SJCRH30 (cell line): ENCODE results near the gene LAIR2. TPM values are rescaled to one million over a fixed set of nuclear protein-coding genes. Genes with fewer than 3 reads are reported as not detected.
"Not testable (repeated sequence)": the region's sequence is repeated elsewhere in the genome, so short reads cannot be mapped to it uniquely, and the experiment has no call there.

Experiments used
- DNase-seq, 2 experiments: peaks; one replicate each; pipeline ENCODE4 v3.0.0-alpha.2; 2015 to 2020
- H3K27ac ChIP-seq: fragments of 250-450 bp; sonication (Bioruptor Pico); 2 replicates; pipeline ENCODE4 v1.5.1; 2020; ENCODE audit warnings: mild to moderate bottlenecking, moderate library complexity
- H3K27me3 ChIP-seq: fragments of 250-450 bp; sonication (Bioruptor Pico); 2 replicates; pipeline ENCODE4 v1.5.1; 2020; ENCODE audit warnings: mild to moderate bottlenecking, moderate library complexity
- H3K36me3 ChIP-seq: fragments of 250-450 bp; sonication (Bioruptor Pico); 2 replicates; pipeline ENCODE4 v1.5.1; 2020; ENCODE audit warnings: mild to moderate bottlenecking, moderate library complexity
- H3K4me1 ChIP-seq: fragments of 250-450 bp; sonication (Bioruptor Pico); 2 replicates; pipeline ENCODE4 v1.5.1; 2020; ENCODE audit warnings: mild to moderate bottlenecking, moderate library complexity
- H3K4me3 ChIP-seq: fragments of 250-450 bp; sonication (Bioruptor Pico); 2 replicates; pipeline ENCODE4 v1.5.1; 2020; ENCODE audit warnings: mild to moderate bottlenecking, moderate library complexity
- H3K9me3 ChIP-seq: fragments of 250-450 bp; sonication (Bioruptor Pico); replicated peaks from 2 replicates; pipeline ENCODE4 v1.5.1; 2020; ENCODE audit warnings: mild to moderate bottlenecking, moderate library complexity
- total RNA-seq: library from RNA; depleted of rRNA; stranded (reverse); fragments of >200 nt; shearing (Covaris generic); gene quantifications from 2 replicates; pipeline ENCODE4 v1.2.3, GENCODE V29; 2014

The LAIR2 gene
- total RNA-seq, 1 experiment from 2014 or later, result not detected

- not testable (repeated sequence) for H3K4me1 ChIP-seq, H3K9me3 ChIP-seq, H3K36me3 ChIP-seq, H3K27me3 ChIP-seq, H3K4me3 ChIP-seq, H3K27ac ChIP-seq, DNase-seq
Observed at GRCh38 chr19:54497747-54498450, 4.7 kb upstream of the LAIR2 start.

- H3K27me3 ChIP-seq, H3K27ac ChIP-seq, DNase-seq, H3K4me1 ChIP-seq, H3K4me3 ChIP-seq, H3K9me3 ChIP-seq, H3K36me3 ChIP-seq: not testable (repeated sequence)
Observed at GRCh38 chr19:54498451-54498772, 4.2 kb upstream of the LAIR2 start.

GRCh38 chr19:54505542-54505941 is 2.9 kb downstream of the LAIR2 start:
- not testable (repeated sequence) for H3K9me3 ChIP-seq, H3K4me3 ChIP-seq, H3K27me3 ChIP-seq, H3K36me3 ChIP-seq, H3K27ac ChIP-seq, H3K4me1 ChIP-seq, DNase-seq

- no peak overlapping the region for H3K4me3 ChIP-seq
- H3K9me3 ChIP-seq, result no peaks in the 10 kb centered on the region
- H3K4me1 ChIP-seq, result no peaks in the 10 kb centered on the region
- DNase-seq, result no peak
- H3K27me3 ChIP-seq, result no peaks in the 10 kb centered on the region
- H3K36me3 ChIP-seq, result no peaks in the 10 kb centered on the region
- no peak overlapping the region for H3K27ac ChIP-seq
Observed at GRCh38 chr19:54506079-54506478, 3.4 kb downstream of the LAIR2 start.

GRCh38 chr19:54507038-54507717 is 4.5 kb downstream of the LAIR2 start:
- not testable (repeated sequence) for H3K27ac ChIP-seq, H3K4me3 ChIP-seq, H3K36me3 ChIP-seq, H3K4me1 ChIP-seq, DNase-seq, H3K9me3 ChIP-seq, H3K27me3 ChIP-seq

GRCh38 chr19:54507824-54508223 is 5.2 kb downstream of the LAIR2 start:
- no peaks in the 10 kb centered on the region for H3K27me3 ChIP-seq
- H3K4me3 ChIP-seq, result no peak overlapping the region

GRCh38 chr19:54508487-54508886 is 5.9 kb downstream of the LAIR2 start:
- not testable (repeated sequence) for H3K4me3 ChIP-seq, H3K27me3 ChIP-seq, H3K9me3 ChIP-seq, H3K4me1 ChIP-seq, DNase-seq, H3K36me3 ChIP-seq, H3K27ac ChIP-seq

More at GRCh38 chr19:54507824-54508223, 5.2 kb downstream of the LAIR2 start:
- no peak for DNase-seq
- Histone ChIP-seq H3K27ac (no peak overlapping the region), H3K9me3 (no peaks in the 10 kb centered on the region), H3K4me1 (no peaks in the 10 kb centered on the region), H3K36me3 (no peaks in the 10 kb centered on the region)

- H3K9me3 ChIP-seq, H3K4me1 ChIP-seq, DNase-seq, H3K27me3 ChIP-seq, H3K27ac ChIP-seq, H3K4me3 ChIP-seq, H3K36me3 ChIP-seq: not testable (repeated sequence)
Observed at GRCh38 chr19:54509200-54509940, 6.7 kb downstream of the LAIR2 start.

GRCh38 chr19:54515156-54515555 is 12.5 kb downstream of the LAIR2 start:
- Histone ChIP-seq H3K4me3 (no peak overlapping the region), H3K27me3 (no peaks in the 10 kb centered on the region), H3K27ac (no peak overlapping the region), H3K36me3 (no peaks in the 10 kb centered on the region), H3K4me1 (no peaks in the 10 kb centered on the region), H3K9me3 (no peaks in the 10 kb centered on the region)
- DNase-seq, result no peak

- DNase-seq, result peak; percentile 79 to 89
- Histone ChIP-seq H3K9me3 (no peaks in the 10 kb centered on the region), H3K27ac (no peak overlapping the region), H3K36me3 (no peaks in the 10 kb centered on the region), H3K4me1 (no peaks in the 10 kb centered on the region), H3K4me3 (no peak overlapping the region), H3K27me3 (no peaks in the 10 kb centered on the region; the same call in 1 of the 2 replicates)
Observed at GRCh38 chr19:54517483-54517882, 14.9 kb downstream of the LAIR2 start.

GRCh38 chr19:54518844-54519243 is 16.2 kb downstream of the LAIR2 start:
- Histone ChIP-seq H3K36me3 (no peaks in the 10 kb centered on the region), H3K4me1 (no peaks in the 10 kb centered on the region), H3K27ac (no peak overlapping the region), H3K9me3 (no peaks in the 10 kb centered on the region), H3K27me3 (no peaks in the 10 kb centered on the region; the same call in 1 of the 2 replicates), H3K4me3 (no peak overlapping the region)
- DNase-seq, result no peak

- Histone ChIP-seq H3K9me3 (no peaks in the 10 kb centered on the region), H3K4me3 (no peak overlapping the region), H3K36me3 (no peaks in the 10 kb centered on the region), H3K27me3 (no peaks in the 10 kb centered on the region; the same call in 1 of the 2 replicates), H3K4me1 (no peaks in the 10 kb centered on the region), H3K27ac (no peak overlapping the region)
- no peak for DNase-seq
Observed at GRCh38 chr19:54521022-54521859, 18.6 kb downstream of the LAIR2 start.

- Histone ChIP-seq H3K4me3 (no peak overlapping the region), H3K9me3 (no peaks in the 10 kb centered on the region), H3K4me1 (no peaks in the 10 kb centered on the region), H3K36me3 (no peaks in the 10 kb centered on the region), H3K27me3 (no peaks in the 10 kb centered on the region; the same call in 1 of the 2 replicates), H3K27ac (no peak overlapping the region)
- DNase-seq, result no peak
Observed at GRCh38 chr19:54521860-54522513, 19.4 kb downstream of the LAIR2 start.

- no peak for DNase-seq
- Histone ChIP-seq H3K27me3 (no peaks in the 10 kb centered on the region; the same call in 1 of the 2 replicates), H3K36me3 (no peaks in the 10 kb centered on the region), H3K27ac (no peak overlapping the region), H3K9me3 (no peaks in the 10 kb centered on the region), H3K4me3 (no peak overlapping the region), H3K4me1 (no peaks in the 10 kb centered on the region)
Observed at GRCh38 chr19:54523403-54523802, 20.8 kb downstream of the LAIR2 start.
